Breast epithelium (tissue), 4 donors: ENCODE data around the gene ATN1. TPM values are rescaled to one million over a fixed set of nuclear protein-coding genes. Genes with fewer than 3 reads are reported as not detected.

Experiments
- DNase-seq, 2 donors: peaks; one replicate each; pipeline ENCODE4 v3.0.0-alpha.2; 2019; ENCODE audit warnings: low spot score in 2 of 2
- H3K27ac ChIP-seq, 2 donors: fragments of 200-600 bp; sonication (generic) in 1 of 2; one replicate each; pipeline ENCODE4 v1.5.1; 2016 to 2019; ENCODE audit warnings: mild to moderate bottlenecking in 1 of 2
- H3K27me3 ChIP-seq, 2 donors: fragments of 200-600 bp; sonication (generic) in 1 of 2; one replicate each; pipeline versions ENCODE4 v1.5.1 to v1.6.0; 2017 to 2019; ENCODE audit warnings: control low read depth in 1 of 2, mild to moderate bottlenecking in 1 of 2
- H3K36me3 ChIP-seq: fragments of 200-600 bp; one replicate; pipeline ENCODE4 v1.5.1; 2019
- H3K4me1 ChIP-seq, 2 donors: fragments of 200-600 bp; sonication (generic); one replicate each; pipeline ENCODE4 v1.5.1; 2016 to 2019; ENCODE audit warnings: control low read depth in 1 of 2
- H3K4me3 ChIP-seq, 3 donors: fragments of 200-600 bp; sonication (generic); 1 replicate in 2 of 3; 2 replicates in 1 of 3; pipeline ENCODE4 v1.5.1; 2016 to 2019; ENCODE audit warnings: mild to moderate bottlenecking in 3 of 3, moderate library complexity in 2 of 3
- H3K9me3 ChIP-seq, 2 donors: fragments of 200-600 bp; sonication (generic) in 1 of 2; one replicate each; pipeline ENCODE4 v1.5.1; 2016 to 2019; ENCODE audit warnings: control low read depth in 1 of 2
- POLR2A ChIP-seq: fragments of 450-650 bp; IDR thresholded peaks from one replicate; pipeline ENCODE4 v1.6.1; 2016; ENCODE audit warnings: antibody characterized with exemption, mild to moderate bottlenecking, moderate library complexity
- POLR2AphosphoS5 ChIP-seq, 3 donors: sonication (generic); formaldehyde crosslinking; IDR thresholded peaks; one replicate each; pipeline ENCODE4 v1.6.1; 2017; ENCODE audit warnings: antibody characterized with exemption in 3 of 3
- intact Hi-C: fragments of 100-400 bp; cut with DNase I; formaldehyde crosslinking; loops from one replicate; pipeline ENCODE4 v1.15.1; 2023; ENCODE audit warnings: low total_unique reads
- total RNA-seq, 3 donors: library from RNA; depleted of rRNA; stranded (reverse); fragments of >200 nt; gene quantifications; one replicate each; pipeline ENCODE4 v1.1.0, GENCODE V29; 2016
- TF ChIP-seq, protein P1 (sequence below), 3 donors: fragments of 450-650 bp; IDR thresholded peaks; one replicate each; pipeline ENCODE4 v1.5.1; 2016 to 2017; ENCODE audit warnings: antibody characterized with exemption in 3 of 3, mild to moderate bottlenecking in 3 of 3, moderate library complexity in 3 of 3

Gene ATN1
- total RNA-seq, 3 donors from 2014 or later = 57.9 to 96.4 (median 59.7) TPM

DNA sequence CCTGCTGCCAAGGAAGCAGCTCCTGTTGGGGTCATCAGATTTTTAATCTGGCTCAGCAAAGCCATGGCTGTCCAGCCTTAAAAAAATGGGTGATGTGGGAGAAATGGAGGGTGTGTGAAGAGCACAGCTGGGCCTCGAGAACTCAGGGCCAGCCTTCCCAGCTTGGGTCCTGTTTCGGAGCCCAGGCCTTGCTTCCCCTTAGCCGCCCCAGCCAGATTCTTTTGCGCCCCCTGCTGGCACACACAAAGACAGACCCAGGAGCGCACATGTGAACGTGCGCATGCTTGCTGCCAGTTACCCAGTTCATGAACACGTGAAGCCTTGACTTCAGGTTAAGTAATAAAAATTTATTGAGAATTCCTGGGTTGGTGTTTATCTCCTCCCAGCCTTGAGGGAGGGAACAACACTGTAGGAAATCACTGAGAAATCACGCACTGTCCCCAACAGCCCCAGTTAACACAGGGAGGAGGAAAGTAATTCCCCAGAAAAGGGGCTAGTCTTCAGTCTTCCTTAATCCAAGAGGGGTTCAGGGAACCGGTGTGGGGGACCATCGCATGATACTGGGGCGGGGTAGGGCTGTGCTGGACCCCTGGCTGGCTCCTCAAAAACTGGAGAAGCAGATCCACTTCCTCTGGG lies 37.4 kb downstream of the ATN1 start:
- Histone ChIP-seq H3K4me1 (peaks cover 12 to 42% of the 10 kb centered on the region in 2 donors), H3K4me3 (peak overlapping the region in 2 of 3 donors; percentile 76 to 78), H3K27ac (peak overlapping the region; percentile 98 to 99), H3K27me3 (no peaks in the 10 kb centered on the region), H3K36me3 (peaks cover 8% of the 10 kb centered on the region), H3K9me3 (no peaks in the 10 kb centered on the region)
- DNase-seq = peak; percentile 86 to 90
- intact Hi-C loops = loop anchor here (10.0 kb wide), 1 partner anchor 100 kb away; the partner anchor contains the start of gene TPI1
- peak in 2 of 3 donors; percentile 47 to 71 for TF ChIP-seq POLR2AphosphoS5 (IDR thresholded peaks at IDR 0.05)
- no peak for TF ChIP-seq POLR2A
- TF ChIP-seq, protein P1, sequence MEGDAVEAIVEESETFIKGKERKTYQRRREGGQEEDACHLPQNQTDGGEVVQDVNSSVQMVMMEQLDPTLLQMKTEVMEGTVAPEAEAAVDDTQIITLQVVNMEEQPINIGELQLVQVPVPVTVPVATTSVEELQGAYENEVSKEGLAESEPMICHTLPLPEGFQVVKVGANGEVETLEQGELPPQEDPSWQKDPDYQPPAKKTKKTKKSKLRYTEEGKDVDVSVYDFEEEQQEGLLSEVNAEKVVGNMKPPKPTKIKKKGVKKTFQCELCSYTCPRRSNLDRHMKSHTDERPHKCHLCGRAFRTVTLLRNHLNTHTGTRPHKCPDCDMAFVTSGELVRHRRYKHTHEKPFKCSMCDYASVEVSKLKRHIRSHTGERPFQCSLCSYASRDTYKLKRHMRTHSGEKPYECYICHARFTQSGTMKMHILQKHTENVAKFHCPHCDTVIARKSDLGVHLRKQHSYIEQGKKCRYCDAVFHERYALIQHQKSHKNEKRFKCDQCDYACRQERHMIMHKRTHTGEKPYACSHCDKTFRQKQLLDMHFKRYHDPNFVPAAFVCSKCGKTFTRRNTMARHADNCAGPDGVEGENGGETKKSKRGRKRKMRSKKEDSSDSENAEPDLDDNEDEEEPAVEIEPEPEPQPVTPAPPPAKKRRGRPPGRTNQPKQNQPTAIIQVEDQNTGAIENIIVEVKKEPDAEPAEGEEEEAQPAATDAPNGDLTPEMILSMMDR (IDR thresholded peaks at IDR 0.05) = peak; percentile 82 to 95 (median 90)

DNA sequence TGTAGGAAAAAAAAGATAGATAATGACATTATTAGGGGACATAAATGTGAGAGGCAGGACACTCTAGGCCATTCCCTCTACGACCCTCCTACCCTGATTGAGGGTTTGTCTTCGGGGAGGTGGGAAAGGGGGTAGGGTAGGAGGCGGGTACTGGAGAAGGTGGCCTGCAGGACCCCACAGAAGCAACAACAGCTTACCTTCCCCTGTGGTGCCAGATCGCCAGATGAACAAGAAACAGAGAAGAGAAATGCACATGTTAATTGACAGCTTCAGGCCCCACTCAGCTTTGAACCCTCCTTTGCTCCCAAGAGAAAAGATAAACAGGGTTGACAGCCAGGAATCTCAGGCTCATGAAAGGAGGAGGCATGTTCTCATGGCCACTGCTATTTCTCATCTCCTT lies 38.0 kb downstream of the ATN1 start:
- peaks cover 12 to 42% of the 10 kb centered on the region in 2 donors for H3K4me1 ChIP-seq
- H3K27ac ChIP-seq = peak overlapping the region; percentile 98 to 99
- intact Hi-C loops = loop anchor here (10.0 kb wide), 1 partner anchor 101 kb away; the partner anchor contains the start of gene TPI1
- TF ChIP-seq, protein P1 (IDR thresholded peaks at IDR 0.05) = no peak
- TF ChIP-seq POLR2A (no peak), POLR2AphosphoS5 (IDR thresholded peaks at IDR 0.05) (no peak)
- no peak for DNase-seq
- H3K4me3 ChIP-seq = no peak overlapping the region
- no peaks in the 10 kb centered on the region for H3K27me3 ChIP-seq
- H3K36me3 ChIP-seq = peaks cover 8% of the 10 kb centered on the region
- no peaks in the 10 kb centered on the region for H3K9me3 ChIP-seq

DNA sequence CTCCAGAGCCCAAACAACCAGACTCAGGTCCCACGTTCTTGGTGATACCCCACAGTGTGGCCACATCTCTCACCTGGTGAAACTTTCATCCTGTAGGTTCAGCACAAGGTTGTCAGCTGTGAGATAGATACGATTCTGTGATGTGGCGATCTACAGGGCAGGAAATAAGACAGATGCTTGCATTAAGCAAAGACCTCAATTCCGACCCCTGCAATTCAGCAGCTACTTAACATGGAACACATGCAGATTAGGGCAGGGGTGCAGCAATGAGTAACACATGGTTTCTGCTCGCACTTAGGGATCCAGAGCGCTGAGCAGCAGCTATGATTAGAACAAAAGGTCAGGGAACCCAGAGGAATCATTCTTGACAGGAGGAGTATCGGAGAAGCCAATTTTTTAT lies 38.6 kb downstream of the ATN1 start:
- Histone ChIP-seq H3K27me3 (no peaks in the 10 kb centered on the region), H3K27ac (peak overlapping the region in 1 of 2 donors; percentile 99), H3K9me3 (no peaks in the 10 kb centered on the region), H3K4me1 (peaks cover 12 to 42% of the 10 kb centered on the region in 2 donors), H3K4me3 (no peak overlapping the region), H3K36me3 (peaks cover 8% of the 10 kb centered on the region)
- no peak for DNase-seq
- TF ChIP-seq POLR2A (no peak), POLR2AphosphoS5 (IDR thresholded peaks at IDR 0.05) (no peak)
- TF ChIP-seq, protein P1 (IDR thresholded peaks at IDR 0.05) = no peak
- intact Hi-C loops = loop anchor here (10.0 kb wide), 1 partner anchor 102 kb away; the partner anchor contains the start of gene TPI1

DNA sequence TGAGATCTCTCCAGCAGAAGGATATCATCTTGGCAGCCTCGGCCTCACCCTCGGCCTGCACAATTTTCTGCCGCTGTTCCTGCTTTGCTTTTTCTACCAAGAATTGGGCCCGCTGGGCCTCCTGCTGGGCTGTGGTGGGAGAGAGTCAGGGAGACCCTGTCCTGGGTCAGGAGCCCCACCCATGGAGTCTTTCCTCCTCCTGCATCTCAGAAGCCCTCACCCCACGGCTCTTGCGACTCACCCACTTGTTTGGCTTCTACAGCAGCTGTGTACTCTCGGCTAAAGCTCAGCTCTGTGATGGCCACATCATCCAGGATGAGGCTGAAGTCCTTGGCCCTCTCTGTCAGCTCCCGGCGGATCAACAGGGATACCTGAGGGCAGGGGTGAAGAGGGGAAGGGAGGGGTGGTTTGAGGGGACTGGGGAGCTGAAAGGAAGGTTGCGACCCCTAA lies 39.9 kb downstream of the ATN1 start:
- Histone ChIP-seq H3K27me3 (no peaks in the 10 kb centered on the region), H3K9me3 (no peaks in the 10 kb centered on the region), H3K4me1 (peaks cover 8 to 36% of the 10 kb centered on the region in 2 donors), H3K36me3 (peaks cover 8% of the 10 kb centered on the region), H3K4me3 (no peak overlapping the region), H3K27ac (peak overlapping the region; percentile 30 to 94)
- DNase-seq = no peak
- TF ChIP-seq, protein P1 (IDR thresholded peaks at IDR 0.05) = no peak
- intact Hi-C loops = loop anchor here (10.0 kb wide), 1 partner anchor 103 kb away; the partner anchor contains the start of gene TPI1

DNA sequence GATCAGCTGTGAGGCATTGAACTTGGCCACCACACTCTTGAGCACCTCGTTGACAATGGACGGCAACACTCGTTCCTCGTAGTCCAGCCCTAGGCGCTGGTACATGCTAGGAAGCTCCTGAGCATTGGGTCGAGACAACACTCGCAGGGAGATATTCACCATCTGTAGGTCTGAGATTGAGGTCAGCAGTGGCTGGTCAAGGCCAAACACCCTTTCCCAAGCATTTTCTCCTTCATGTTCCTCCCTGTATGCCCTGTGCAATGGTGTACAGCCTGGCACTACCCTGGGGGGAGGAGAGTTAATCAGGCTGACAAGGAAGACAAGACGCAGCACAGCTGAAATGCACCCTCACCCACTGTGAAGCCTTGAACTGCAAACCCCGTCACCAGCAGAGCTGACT lies 40.7 kb downstream of the ATN1 start:
- Histone ChIP-seq H3K27ac (peak overlapping the region; percentile 30 to 94), H3K36me3 (peaks cover 8% of the 10 kb centered on the region), H3K4me3 (no peak overlapping the region), H3K4me1 (peaks cover 8 to 36% of the 10 kb centered on the region in 2 donors), H3K9me3 (no peaks in the 10 kb centered on the region), H3K27me3 (no peaks in the 10 kb centered on the region)
- no peak for TF ChIP-seq POLR2AphosphoS5 (IDR thresholded peaks at IDR 0.05)
- TF ChIP-seq, protein P1 (IDR thresholded peaks at IDR 0.05) = no peak
- TF ChIP-seq POLR2A = no peak
- DNase-seq = no peak
- intact Hi-C loops = loop anchor here (10.0 kb wide), 1 partner anchor 104 kb away; the partner anchor contains the start of gene TPI1
